Measurements from ENCODE around the gene FXYD4. TPM values are rescaled to one million over a fixed set of nuclear protein-coding genes. Genes with fewer than 3 reads are reported as not detected.

FXYD4 gene
- total and polyA plus RNA-seq, 2 experiments from 2014 or later, result not detected

DNA sequence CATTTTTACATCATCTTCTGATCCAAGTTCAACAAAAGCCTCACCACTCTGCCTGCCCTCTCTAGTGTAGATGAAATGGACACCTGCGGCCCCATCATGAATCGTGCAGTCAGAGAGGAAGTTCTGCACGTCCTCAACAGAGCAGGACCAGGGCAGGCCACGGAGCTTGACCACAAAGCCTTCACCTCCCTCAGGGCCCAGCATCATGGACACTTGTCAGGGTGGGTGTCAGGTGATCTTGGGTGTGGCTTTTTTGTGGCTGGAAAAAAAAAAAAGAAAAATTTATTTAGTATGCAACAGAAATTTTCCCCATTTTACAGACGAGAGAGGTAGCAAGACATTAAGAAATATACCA, 16.2 kb downstream of the FXYD4 start:
- no peak for ATAC-seq
- peaks cover 63% of the 10 kb centered on the region for H4K20me1 ChIP-seq (replicated peaks; ENCODE audit: insufficient read depth)

GRCh38 chr10:43389867-43390266, 18.4 kb downstream of the FXYD4 start:
- Histone ChIP-seq H3K79me2 (replicated peaks; ENCODE audit: insufficient read depth) (peaks cover 76% of the 10 kb centered on the region), H2AFZ (no peak overlapping the region), H4K20me1 (replicated peaks; ENCODE audit: insufficient read depth) (peaks cover 83% of the 10 kb centered on the region), H3K27me3 (ENCODE audit: insufficient read depth) (no peaks in the 10 kb centered on the region), H3K4me3 (no peak overlapping the region), H3K4me2 (no peak overlapping the region), H3K27ac (ENCODE audit: low read depth) (no peak overlapping the region; the same call in none of the 2 replicates), H3K9me2 (ENCODE audit: insufficient read depth) (no peaks in the 10 kb centered on the region), H3K36me3 (ENCODE audit: insufficient read depth) (peaks cover 94% of the 10 kb centered on the region), H3K4me1 (ENCODE audit: insufficient read depth) (peaks cover 13% of the 10 kb centered on the region), H3F3A (replicated peaks; ENCODE audit: low read depth) (peaks cover 62% of the 10 kb centered on the region)
- TF ChIP-seq STAT1 (IDR thresholded peaks at IDR 0.05; ENCODE audit: unreplicated experiment), result no peak
- no peak for TF ChIP-seq ZNF114 (CRISPR knock-in tag; IDR thresholded peaks at IDR 0.05)
- no peak for TF ChIP-seq CREB1 (CRISPR knock-in tag; IDR thresholded peaks at IDR 0.05; ENCODE audit: low read depth)
- TF ChIP-seq, protein P1, sequence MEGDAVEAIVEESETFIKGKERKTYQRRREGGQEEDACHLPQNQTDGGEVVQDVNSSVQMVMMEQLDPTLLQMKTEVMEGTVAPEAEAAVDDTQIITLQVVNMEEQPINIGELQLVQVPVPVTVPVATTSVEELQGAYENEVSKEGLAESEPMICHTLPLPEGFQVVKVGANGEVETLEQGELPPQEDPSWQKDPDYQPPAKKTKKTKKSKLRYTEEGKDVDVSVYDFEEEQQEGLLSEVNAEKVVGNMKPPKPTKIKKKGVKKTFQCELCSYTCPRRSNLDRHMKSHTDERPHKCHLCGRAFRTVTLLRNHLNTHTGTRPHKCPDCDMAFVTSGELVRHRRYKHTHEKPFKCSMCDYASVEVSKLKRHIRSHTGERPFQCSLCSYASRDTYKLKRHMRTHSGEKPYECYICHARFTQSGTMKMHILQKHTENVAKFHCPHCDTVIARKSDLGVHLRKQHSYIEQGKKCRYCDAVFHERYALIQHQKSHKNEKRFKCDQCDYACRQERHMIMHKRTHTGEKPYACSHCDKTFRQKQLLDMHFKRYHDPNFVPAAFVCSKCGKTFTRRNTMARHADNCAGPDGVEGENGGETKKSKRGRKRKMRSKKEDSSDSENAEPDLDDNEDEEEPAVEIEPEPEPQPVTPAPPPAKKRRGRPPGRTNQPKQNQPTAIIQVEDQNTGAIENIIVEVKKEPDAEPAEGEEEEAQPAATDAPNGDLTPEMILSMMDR (conservative IDR thresholded peaks at IDR 0.05; ENCODE audit: low read depth in 2 of 2), result no peak
- no peak for TF ChIP-seq JUNB (IDR thresholded peaks at IDR 0.05; ENCODE audit: unreplicated experiment)
- DNase-seq (ENCODE audit: low spot score) (no peak), ATAC-seq (no peak)
- no peak overlapping the region for H3K4me3 Mint-ChIP-seq
- peaks cover 31% of the 10 kb centered on the region for H3K4me1 Mint-ChIP-seq
- H3K27me3 Mint-ChIP-seq (ENCODE audit: insufficient read depth, low read depth, poor library complexity), result peaks cover 10% of the 10 kb centered on the region
- H3K36me3 Mint-ChIP-seq (ENCODE audit: low read depth), result peaks cover 95% of the 10 kb centered on the region
- no peaks in the 10 kb centered on the region for H3K9me3 Mint-ChIP-seq
- no peak overlapping the region for H3K27ac Mint-ChIP-seq

More for the DNA sequence above, 16.2 kb downstream of the FXYD4 start:
- H3F3A ChIP-seq (replicated peaks; ENCODE audit: low read depth), result peaks cover 64% of the 10 kb centered on the region
- H3K4me1 Mint-ChIP-seq, result peaks cover 14% of the 10 kb centered on the region; the same call in 2 of the 3 replicates
- no peak for DNase-seq (ENCODE audit: low spot score)
- no peak overlapping the region for H2AFZ ChIP-seq
- no peak overlapping the region for H3K4me3 ChIP-seq
- no peaks in the 10 kb centered on the region for H3K4me1 ChIP-seq (ENCODE audit: insufficient read depth)
- no peaks in the 10 kb centered on the region; the same call in 2 of the 3 replicates for H3K9me3 Mint-ChIP-seq
- no peak for TF ChIP-seq REST (IDR thresholded peaks at IDR 0.05; ENCODE audit: unreplicated experiment)
- TF ChIP-seq STAT1 (IDR thresholded peaks at IDR 0.05; ENCODE audit: unreplicated experiment), result no peak
- no peak for TF ChIP-seq POLR2AphosphoS5 (IDR thresholded peaks at IDR 0.05; ENCODE audit: low read depth)
- peaks cover 73% of the 10 kb centered on the region for H3K36me3 Mint-ChIP-seq (ENCODE audit: low read depth)
- no peak overlapping the region for H3K4me2 ChIP-seq
- peaks cover 54% of the 10 kb centered on the region for H3K79me2 ChIP-seq (replicated peaks; ENCODE audit: insufficient read depth)
- H3K27ac ChIP-seq (ENCODE audit: low read depth), result no peak overlapping the region; the same call in 1 of the 2 replicates
- H3K9me2 ChIP-seq (ENCODE audit: insufficient read depth), result no peaks in the 10 kb centered on the region
- H3K4me3 Mint-ChIP-seq, result no peak overlapping the region
- peaks cover 72% of the 10 kb centered on the region for H3K36me3 ChIP-seq (ENCODE audit: insufficient read depth)
- H3K27ac Mint-ChIP-seq, result 0 out of 2 replicates have a peak overlapping the region, but pooled peaks have one; percentile 42
- peaks cover 11% of the 10 kb centered on the region for H3K27me3 Mint-ChIP-seq (ENCODE audit: insufficient read depth, low read depth, poor library complexity)
- H3K27me3 ChIP-seq (ENCODE audit: insufficient read depth), result no peaks in the 10 kb centered on the region
